Erythroblast (primary cell): ENCODE data around the gene TMEM35B.
"Not testable (repeated sequence)": the region's sequence is repeated elsewhere in the genome, so short reads cannot be mapped to it uniquely, and the experiment has no call there.

Experiments used
- GATA1 ChIP-seq: IDR thresholded peaks from 2 replicates; pipeline ENCODE4 v1.6.1; 2011; ENCODE audit warnings: low read depth, mild to moderate bottlenecking, control low read depth, low read length, moderate library complexity
- POLR2A ChIP-seq: IDR thresholded peaks from 2 replicates; pipeline ENCODE4 v1.6.1; 2011; ENCODE audit warnings: mild to moderate bottlenecking, low read length

DNA sequence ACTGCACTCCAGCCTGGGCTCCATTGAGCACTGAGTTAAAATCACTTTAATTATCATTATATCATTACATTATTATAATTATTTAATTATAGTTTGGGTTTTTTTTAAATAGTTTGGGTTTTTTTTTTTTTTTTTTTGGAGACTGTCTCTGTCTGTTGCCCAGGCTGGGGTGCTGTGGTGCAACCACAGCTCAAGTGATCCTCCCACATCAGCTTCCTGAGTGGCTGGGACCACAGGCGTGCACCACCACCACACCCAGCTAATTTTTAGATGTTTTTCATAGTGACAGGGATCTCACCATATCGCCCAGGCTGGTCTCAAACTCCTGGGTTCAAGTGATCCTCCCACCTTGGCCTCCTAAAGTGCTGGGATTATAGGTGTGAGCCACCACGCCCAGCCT lies 16.9 kb downstream of the TMEM35B start:
- TF ChIP-seq POLR2A, GATA1: not testable (repeated sequence)
